NCI-H345 treated with DMSO at 0.1 percent for 48 hours (cell line): Measurements from ENCODE around the gene FGF3.

ENCODE experiments used
- DNase-seq: peaks from one replicate; lab custom pipeline; 2025; ENCODE audit not compliant: unreplicated experiment; lab: John Stamatoyannopoulos, UW

Gene FGF3

DNA sequence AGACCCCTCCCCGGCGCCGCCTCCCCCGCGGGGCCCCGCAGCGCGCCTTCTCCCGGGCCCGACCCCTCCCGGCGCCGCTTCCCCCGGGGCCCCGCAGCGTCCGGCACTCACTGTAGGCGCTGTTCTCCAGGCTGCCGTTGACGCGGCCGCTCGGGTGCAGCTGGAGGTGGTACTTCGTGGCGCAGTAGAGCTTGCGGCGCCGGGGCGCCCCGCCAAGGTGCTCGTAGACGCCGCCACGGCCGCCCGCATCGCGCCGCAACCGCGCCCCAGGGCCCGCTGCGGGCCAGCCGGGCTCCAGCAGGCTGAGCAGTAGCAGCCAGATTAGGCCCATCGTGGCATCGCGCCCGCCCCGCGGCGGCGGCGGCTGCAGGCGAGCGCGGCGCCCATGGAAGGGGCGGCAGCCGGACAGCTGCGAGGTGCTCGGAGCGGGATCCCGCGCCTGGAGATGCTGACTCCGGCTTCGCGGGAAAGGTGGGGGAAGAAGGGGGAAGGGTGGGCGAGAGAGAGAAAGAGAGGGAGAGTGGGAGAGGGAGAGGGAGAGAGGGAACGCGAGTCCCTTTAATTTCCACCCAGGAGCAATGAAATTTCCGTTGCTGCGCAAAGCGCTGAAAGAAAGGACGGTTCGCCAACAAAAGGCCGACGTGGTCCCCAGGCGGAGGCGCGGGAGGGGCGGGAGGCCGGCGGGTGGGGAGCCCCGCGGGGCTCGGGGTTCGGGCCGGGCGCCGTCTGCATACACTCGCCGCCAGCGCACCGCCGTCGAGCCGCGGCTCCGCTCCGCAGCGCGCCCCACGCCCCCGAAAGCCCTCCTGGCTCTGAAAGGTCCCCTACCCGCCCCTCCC is at the start of gene FGF3:
Gene FGF3, minus strand, starts transcription at position 814 of the 839 bp plus-strand sequence. Its CDS starts 483 bp downstream, at position 331.
- no peak for DNase-seq

GRCh38 chr11:69868871-69869270 is 49.7 kb upstream of the FGF3 start:
- no peak for DNase-seq

DNA sequence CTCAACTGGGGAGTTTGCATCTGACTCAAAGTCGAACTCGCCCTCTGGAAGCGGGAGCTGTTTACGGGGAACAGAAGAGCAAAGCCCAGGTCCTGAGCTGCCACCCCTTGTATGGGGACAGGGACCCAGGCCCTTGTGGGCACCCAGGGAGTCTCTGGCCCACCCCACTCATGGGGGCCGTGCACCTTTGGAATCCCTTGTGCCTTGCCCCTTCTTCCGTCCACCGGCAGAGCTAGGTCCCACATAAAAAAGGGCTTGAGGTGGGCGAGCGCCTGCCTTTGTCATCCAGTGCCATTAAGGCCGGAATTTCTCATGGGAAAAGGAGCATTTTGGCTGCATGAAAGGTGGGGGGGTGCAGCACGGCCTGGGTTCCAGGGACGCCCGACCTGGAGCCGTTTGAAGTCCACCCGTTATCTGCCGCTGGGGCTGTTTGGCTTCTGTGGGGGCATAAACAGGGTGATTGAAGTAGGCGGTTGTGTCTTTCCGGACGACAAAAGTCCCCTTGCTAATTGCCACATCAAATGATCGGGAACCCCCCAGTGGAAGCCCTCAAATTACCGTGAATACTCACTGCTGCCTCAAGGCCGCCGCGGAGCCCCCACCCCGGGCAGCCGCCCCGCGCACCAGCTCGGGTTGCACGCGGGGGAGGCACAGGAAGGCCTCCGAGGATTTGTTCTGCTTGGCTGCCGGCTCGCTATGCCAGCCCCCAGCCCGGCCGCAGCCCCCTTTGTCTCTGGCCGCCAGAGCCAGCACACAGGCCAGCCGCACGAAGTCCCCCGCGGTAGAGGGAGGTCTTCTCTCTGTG is 49.0 kb upstream of the FGF3 start:
- DNase-seq, result no peak

DNA sequence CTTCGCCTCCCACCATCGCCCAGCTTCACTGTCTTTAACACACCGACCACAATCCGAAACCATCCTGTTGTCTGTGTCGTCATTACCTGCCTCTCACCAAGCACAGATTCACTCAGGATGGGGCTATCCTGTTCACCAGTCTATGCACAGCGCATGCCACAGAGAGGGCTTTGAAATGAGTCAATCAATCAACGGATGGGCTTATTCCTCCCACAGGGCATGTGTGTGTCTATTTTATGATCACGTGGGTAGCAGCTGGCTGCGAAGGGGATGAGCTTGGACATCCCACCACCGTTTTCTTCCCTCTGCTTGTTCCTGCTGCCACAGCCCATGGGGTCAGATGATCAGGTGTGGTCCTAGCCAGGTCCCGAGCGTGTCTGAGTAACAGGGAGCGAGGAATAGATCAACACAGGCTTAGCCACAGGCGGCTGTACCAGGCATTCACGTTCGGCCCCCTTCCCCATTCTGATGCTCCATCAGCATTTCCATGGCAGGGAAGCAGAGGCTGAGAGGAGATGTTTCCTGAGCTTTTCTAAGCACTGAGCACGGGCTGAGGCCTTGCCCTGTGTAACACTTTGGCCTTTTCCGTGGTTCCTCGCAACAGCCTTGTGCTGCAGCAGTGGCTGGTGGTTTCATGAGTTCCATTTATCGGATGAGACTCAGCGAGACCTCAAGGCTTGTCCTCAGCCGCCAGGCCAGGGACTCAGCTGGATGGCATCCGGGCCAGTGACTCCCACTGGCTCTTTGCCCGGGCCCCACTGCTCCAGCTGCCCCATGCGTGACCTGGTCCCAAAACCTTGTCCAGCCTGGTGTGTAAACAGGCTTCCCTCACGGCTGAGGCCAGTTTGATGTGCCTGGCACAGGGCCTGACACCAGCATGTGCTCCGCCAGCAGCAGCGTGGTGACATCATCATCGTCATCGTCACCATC is 48.1 kb upstream of the FGF3 start:
- no peak for DNase-seq

- no peak for DNase-seq
Observed at GRCh38 chr11:69866648-69867047, 47.4 kb upstream of the FGF3 start.

GRCh38 chr11:69865707-69866106 is 46.5 kb upstream of the FGF3 start:
- DNase-seq, result no peak

- no peak for DNase-seq
Observed at GRCh38 chr11:69864686-69865661, 45.8 kb upstream of the FGF3 start.

- no peak for DNase-seq
Observed at GRCh38 chr11:69863544-69864200, 44.5 kb upstream of the FGF3 start.

DNA sequence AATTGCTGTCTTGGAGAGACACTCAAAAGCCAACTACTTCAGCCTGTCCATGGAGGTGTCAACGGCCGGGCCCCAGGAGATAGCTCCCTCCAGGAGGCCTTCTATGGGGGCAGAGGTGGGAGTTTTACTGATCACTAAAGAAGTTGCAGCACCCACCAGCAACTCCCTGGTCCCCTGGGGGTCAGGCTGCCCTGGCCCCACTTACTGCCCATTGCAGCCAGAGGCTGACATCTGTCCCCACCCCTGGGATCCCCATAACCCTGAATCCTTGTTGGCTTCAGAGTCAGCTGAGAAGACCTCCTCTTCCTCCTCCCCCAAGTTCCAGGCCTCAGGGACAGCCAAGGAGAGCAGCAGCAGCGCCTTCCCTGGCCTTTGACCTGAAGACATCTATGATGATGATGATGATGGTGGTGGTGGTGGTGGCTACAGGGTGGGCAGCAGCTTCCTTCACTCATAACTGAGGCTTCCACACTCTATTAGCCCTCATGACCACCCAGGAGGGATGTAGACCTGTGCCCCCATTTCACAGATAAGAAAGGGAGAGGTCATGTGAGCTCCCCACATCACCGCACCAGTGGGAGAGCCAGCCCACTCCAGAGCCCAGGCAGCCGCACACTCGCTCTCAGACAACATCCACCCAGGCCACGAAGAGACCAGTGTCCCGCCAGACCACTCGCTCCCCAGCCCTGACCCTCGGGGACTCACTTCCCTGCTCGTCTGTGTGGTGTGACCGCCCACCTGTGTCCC is 43.8 kb upstream of the FGF3 start:
- no peak for DNase-seq

DNA sequence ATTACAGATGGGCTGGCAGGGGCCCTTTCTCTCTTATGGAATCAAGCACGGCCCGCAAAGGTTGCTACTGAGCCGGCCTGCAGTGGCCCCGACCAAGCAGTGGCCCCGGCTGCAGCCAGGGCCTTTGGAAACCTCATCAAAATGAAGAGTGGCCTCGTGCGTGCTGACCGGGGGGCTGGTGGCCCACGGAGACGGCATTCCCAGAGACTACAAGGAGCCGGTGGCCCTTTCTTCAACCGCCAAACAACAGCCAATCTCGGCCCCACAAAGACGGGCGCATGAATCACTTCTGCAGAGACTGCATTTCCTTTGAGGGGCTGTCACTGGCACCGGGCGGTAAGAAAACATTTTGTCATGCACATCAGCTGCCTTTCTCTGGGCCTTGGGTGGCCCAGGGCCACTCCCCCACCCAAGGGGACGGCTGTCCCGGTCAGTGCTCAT is 43.1 kb upstream of the FGF3 start:
- DNase-seq, result no peak

- no peak for DNase-seq
Observed at GRCh38 chr11:69861901-69862300, 42.7 kb upstream of the FGF3 start.

DNA sequence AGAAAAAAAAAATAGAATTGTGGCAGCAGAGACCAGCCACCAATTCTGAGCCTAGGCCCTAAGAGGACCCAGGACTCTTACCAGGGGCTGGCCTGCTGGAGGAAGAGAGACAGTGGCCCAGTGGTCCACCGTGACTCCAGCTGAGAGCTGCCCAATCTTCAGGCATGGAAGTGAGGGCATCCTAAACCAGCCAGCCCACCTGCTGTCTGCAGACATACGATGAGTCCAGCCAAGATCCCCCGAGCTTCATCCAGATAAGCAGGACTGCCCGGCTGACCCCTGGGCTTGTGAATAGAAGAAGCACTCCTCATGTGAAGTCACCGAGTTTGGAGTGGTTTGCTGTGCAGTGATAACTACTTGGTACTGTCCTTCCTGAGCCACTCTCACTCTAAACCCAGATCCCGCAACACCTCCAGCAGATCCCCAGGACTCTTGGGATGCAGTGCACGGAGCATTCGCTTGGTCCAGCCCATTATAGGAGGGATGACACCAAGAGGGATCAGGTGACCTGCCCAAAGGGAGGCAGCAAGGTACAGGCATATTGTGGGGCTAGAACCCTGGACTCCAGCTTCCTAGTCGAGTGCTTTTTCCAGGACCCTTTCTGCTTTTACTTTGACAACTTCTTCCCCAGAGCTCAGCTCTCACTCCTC is 41.7 kb upstream of the FGF3 start:
- DNase-seq, result no peak

DNA sequence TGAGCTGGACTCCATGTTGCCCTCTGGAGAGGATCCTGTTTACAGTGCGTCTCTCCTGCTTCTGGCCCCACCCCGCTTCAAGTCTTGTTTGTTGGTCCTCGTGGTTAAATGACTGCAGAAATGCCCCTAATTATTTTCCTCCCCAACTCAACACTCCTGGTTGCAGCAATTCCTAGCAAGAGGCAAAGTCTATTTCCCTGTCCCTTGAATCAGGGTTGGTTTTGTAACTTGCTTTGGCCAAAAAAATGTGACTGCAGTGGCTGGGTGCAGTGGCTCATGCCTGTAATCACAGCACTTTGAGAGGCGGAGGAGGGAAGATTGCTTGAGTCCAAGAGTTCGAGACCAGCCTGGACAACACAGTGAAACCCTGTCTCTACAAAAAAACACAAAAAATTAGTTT is 41.0 kb upstream of the FGF3 start:
- no peak for DNase-seq

GRCh38 chr11:69859275-69859934 is 40.2 kb upstream of the FGF3 start:
- DNase-seq, result no peak

GRCh38 chr11:69855421-69855820 is 36.2 kb upstream of the FGF3 start:
- no peak for DNase-seq

GRCh38 chr11:69854713-69855112 is 35.5 kb upstream of the FGF3 start:
- no peak for DNase-seq

- no peak for DNase-seq
Observed at GRCh38 chr11:69852056-69852455, 32.8 kb upstream of the FGF3 start.

GRCh38 chr11:69848201-69848600 is 29.0 kb upstream of the FGF3 start:
- no peak for DNase-seq
